ENCODE data around the gene RCN2. TPM values are rescaled to one million over a fixed set of nuclear protein-coding genes. Genes with fewer than 3 reads are reported as not detected.
A peak's percentile ranks its signal among the peaks of the same experiment; 100 is the strongest.

RCN2 gene
- total RNA-seq, 2 donors from 2014 or later, result 34.0 to 42.6 TPM

DNA sequence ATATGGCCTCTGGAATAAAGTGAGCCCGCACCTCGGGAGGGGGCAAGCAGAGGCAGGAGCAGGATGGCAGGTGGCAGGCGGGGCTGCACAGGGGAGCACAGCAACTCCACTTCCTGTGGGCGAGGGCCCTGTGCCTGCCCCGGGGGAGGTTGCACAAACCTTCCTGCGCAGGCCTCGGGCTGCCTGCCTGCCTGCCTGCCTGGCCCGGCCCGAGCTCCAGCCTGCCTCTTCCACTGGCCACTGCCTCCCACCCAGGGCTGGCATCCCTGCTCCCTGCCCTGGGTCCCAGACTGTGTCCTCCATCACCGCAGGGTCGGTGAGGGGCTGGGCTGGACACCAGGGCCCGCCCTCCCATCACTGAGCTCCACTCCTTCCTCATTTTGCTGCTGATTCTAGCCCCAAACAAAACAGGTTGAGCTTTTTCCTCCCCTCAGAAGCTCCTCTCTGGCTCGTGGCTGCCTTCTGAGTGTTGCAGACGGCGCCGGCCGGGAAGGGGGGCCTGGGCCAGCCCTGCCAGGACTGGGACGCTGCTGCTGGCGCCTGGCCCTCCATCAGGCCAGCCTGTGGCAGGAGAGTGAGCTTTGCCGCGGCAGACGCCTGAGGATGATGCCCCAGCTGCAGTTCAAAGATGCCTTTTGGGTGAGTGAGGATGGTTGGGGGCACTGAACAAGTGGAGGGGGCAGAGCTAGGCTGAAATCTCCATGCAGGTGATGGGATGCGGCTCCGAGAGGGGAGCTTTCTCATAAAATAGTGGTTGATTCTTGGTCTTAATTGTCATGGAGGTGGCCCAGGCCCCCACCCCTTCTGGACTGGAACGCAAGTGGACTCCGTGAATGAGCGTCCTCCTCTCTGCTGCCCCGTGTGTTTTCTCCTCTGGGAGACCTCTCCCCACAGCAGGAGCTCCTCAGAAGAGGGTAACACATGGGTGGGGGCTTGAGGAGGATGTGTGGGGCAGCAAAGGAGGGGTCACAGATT is 63.7 kb downstream of the RCN2 start, which contains the start of gene PSTPIP1:
TSS of gene PSTPIP1 (plus strand) at position 156 of the 975 bp plus-strand sequence. CDS start at position 604, 448 bp downstream.
- H3K36me3 ChIP-seq, result no peaks in the 10 kb centered on the region
- no peak for DNase-seq
- H3K4me1 ChIP-seq, result no peaks in the 10 kb centered on the region
- peak within 1 kb of the TSS; percentile 63 for H3K27ac ChIP-seq
- intact Hi-C loops (cut with DNase I), result no loop called here
- H3K4me3 ChIP-seq, result peak within 1 kb of the TSS; percentile 30
- H3K9me3 ChIP-seq, result no peaks in the 10 kb centered on the region
- H3K9ac ChIP-seq (ENCODE audit: low read depth in 2 of 2, low read length in 2 of 2), result peak within 1 kb of the TSS; percentile 35 to 47
- TF ChIP-seq, protein P1, sequence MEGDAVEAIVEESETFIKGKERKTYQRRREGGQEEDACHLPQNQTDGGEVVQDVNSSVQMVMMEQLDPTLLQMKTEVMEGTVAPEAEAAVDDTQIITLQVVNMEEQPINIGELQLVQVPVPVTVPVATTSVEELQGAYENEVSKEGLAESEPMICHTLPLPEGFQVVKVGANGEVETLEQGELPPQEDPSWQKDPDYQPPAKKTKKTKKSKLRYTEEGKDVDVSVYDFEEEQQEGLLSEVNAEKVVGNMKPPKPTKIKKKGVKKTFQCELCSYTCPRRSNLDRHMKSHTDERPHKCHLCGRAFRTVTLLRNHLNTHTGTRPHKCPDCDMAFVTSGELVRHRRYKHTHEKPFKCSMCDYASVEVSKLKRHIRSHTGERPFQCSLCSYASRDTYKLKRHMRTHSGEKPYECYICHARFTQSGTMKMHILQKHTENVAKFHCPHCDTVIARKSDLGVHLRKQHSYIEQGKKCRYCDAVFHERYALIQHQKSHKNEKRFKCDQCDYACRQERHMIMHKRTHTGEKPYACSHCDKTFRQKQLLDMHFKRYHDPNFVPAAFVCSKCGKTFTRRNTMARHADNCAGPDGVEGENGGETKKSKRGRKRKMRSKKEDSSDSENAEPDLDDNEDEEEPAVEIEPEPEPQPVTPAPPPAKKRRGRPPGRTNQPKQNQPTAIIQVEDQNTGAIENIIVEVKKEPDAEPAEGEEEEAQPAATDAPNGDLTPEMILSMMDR (IDR thresholded peaks at IDR 0.05), result no peak
- H3K27me3 ChIP-seq, result no peaks in the 10 kb centered on the region

DNA sequence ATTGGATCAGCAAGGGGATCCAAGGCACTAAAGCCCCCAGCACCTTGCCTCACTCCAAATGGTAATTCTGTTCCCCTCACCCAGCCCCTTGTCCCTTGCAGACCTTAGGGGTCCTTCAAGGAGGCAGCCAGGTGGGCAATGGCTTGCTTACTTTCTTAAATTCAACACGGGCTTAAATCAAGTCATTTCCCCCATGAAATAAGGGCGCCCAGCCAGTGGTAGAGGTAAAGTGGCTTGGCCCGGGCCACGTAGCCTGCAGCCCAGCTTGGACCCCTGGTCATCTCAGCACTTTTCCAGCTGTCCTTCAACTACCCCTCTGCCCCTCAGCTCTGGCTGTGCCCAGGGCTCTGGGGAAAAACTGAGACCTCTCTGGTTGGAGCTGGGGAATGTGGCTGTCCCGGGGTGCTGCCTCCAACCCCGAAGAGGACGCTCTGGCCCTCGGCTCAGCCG is 64.6 kb downstream of the RCN2 start:
- Histone ChIP-seq H3K9me3 (no peaks in the 10 kb centered on the region), H3K4me1 (no peaks in the 10 kb centered on the region), H3K9ac (ENCODE audit: low read depth in 2 of 2, low read length in 2 of 2) (peak overlapping the region; percentile 16 to 47), H3K4me3 (peak overlapping the region; percentile 30), H3K36me3 (no peaks in the 10 kb centered on the region), H3K27ac (peak overlapping the region; percentile 41), H3K27me3 (no peaks in the 10 kb centered on the region)
- intact Hi-C loops (cut with DNase I), result no loop called here
- TF ChIP-seq, protein P1 (IDR thresholded peaks at IDR 0.05), result no peak
- DNase-seq, result no peak

DNA sequence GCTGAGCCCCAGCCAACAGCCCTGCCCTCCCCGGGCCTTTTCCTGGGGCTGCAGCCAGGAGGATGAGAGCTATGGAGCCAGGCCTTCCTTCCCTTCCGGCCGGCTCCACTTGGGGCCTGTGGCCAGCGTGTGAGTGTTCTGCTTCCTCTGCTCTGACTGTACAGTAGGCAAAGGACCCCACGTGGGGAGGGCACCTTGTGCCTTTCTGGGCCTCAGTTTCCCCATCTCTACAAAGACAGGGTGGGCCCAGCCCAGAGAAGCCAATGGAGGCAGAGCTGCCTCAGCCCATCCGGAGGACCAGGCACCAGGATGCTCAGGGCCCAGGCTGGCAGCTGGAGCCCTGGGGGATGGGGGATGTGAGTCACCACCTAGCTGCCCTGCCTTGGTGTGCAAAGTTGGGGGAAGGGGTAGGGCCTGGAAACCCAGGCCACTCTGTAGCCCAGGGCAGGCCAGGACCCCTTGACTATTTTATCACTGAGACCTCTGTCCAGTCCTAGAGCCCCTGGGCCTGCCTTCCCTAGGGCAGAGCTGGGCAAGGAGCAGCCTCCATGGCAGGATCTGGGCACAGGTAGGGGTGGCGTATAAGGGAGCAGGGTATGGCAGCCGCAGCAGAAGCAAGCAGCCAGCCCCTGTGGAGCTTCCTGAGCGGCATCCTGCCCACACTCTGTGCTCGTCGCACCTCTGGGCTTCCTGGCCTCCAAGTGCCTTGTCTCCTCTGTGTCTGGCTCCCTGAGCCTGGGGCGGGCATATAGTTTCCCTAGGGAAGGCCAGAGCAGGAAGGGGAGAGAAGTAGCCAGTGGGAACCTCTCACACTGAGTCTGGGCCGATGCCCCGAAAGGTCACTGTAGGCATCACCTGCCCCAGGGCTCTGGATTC is 65.2 kb downstream of the RCN2 start:
- Histone ChIP-seq H3K9me3 (no peaks in the 10 kb centered on the region), H3K9ac (ENCODE audit: low read depth in 2 of 2, low read length in 2 of 2) (peak overlapping the region; percentile 40 to 44), H3K4me3 (peak overlapping the region; percentile 30), H3K27ac (peak overlapping the region; percentile 41), H3K4me1 (no peaks in the 10 kb centered on the region), H3K27me3 (no peaks in the 10 kb centered on the region), H3K36me3 (no peaks in the 10 kb centered on the region)
- no peak for DNase-seq
- TF ChIP-seq, protein P1 (IDR thresholded peaks at IDR 0.05), result no peak
- intact Hi-C loops (cut with DNase I), result no loop called here

DNA sequence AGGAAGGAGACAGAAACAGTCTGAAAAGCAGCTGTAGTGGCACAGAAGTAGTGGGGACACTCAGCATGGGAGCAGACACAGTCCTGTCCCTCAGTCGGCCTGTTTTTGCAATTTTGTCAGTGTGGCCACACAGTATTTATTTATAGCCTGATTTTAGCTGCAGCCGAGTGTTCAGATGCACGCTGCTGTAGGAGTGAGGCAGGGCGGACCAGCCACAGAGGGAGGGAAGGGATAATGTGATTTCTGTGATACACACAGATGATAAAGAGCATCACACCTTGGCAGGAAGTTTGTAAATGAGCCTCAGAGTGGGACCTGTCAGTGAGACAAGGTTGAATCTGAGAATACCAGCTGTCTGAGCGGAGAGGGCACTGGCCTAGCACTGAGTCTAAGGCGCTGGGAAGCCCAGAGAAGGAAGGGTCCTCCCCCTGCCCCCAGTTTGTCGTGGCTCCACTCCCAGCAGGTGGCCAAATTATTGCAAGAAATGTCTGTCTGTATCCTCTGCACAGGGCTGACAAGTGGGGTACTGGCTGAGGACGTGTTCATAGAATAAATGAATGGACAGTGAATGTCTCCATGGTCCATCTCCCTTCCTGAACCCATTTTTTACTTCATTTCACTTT is 67.2 kb downstream of the RCN2 start:
- TF ChIP-seq, protein P1 (IDR thresholded peaks at IDR 0.05), result no peak
- no peak overlapping the region for H3K27ac ChIP-seq
- H3K4me3 ChIP-seq, result no peak overlapping the region
- no peak overlapping the region for H3K9ac ChIP-seq (ENCODE audit: low read depth in 2 of 2, low read length in 2 of 2)
- H3K27me3 ChIP-seq, result no peaks in the 10 kb centered on the region
- no peaks in the 10 kb centered on the region for H3K4me1 ChIP-seq
- DNase-seq, result no peak
- no peaks in the 10 kb centered on the region for H3K36me3 ChIP-seq
- H3K9me3 ChIP-seq, result no peaks in the 10 kb centered on the region
- intact Hi-C loops (cut with DNase I), result no loop called here

DNA sequence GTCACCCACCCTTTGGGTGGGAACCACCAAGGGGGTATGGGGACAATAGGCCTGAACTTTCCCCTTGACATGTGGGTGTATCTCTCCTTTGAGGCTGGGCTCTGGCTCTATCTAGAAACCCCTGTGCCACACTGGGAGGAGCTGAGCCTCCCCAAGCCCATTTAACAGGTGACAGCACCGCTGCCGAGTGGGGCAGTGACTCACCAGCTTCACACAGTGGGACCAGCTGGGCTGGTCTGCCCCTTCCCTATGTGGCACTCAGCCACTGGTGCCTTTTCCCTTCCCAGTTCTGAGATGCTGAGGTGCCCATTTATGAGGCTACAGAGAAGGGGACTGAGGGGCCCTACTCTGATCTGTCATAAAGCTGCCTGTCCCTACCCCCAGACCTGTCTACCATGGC is 68.4 kb downstream of the RCN2 start:
- Histone ChIP-seq H3K36me3 (no peaks in the 10 kb centered on the region), H3K4me1 (no peaks in the 10 kb centered on the region), H3K27ac (no peak overlapping the region), H3K27me3 (no peaks in the 10 kb centered on the region), H3K9me3 (no peaks in the 10 kb centered on the region), H3K9ac (ENCODE audit: low read depth in 2 of 2, low read length in 2 of 2) (no peak overlapping the region), H3K4me3 (no peak overlapping the region)
- TF ChIP-seq, protein P1 (IDR thresholded peaks at IDR 0.05), result no peak
- intact Hi-C loops (cut with DNase I), result no loop called here
- DNase-seq, result no peak
